HCT116 (cell line): ENCODE results near the gene EPHB2. TPM values are rescaled to one million over a fixed set of nuclear protein-coding genes. Genes with fewer than 3 reads are reported as not detected.

Source experiments
- ATAC-seq: fragments of 200-7000 bp; cut with Tn5 transposase; 2 replicates; pipeline ENCODE4 v1.9.1; 2020; ENCODE audit warnings: mild to moderate bottlenecking, moderate library complexity
- BruUV-seq: library from RNA; stranded (reverse); fragments of 400-500 nt; replicated peaks from 2 replicates; lab custom pipeline; 2021; lab: Mats Ljungman, UMichigan
- CTCF ChIA-PET: fragments of 300-600 bp; sonication (Branson Sonifier 250); formaldehyde crosslinking; loops from one replicate; lab custom pipeline; 2021; ENCODE audit warnings: antibody characterized with exemption; lab: Charles Lee
- POLR2A ChIA-PET: fragments of 300-600, 350-600 bp; sonication (Branson Sonifier 250); formaldehyde crosslinking; loops from one replicate; lab custom pipeline; 2021; ENCODE audit warnings: antibody characterized with exemption; lab: Charles Lee
- RAD21 ChIA-PET, 2 experiments: fragments of 300-600 bp; sonication (Branson Sonifier 250); formaldehyde crosslinking; loops; one replicate each; lab custom pipeline; 2023; ENCODE audit warnings: low total read pairs in 2 of 2; ENCODE audit not compliant: uncharacterized antibody in 2 of 2, unreplicated experiment in 2 of 2, low non-redundant PET in 1 of 2; lab: Charles Lee
- DNase-seq: peaks from one replicate; pipeline ENCODE4 v3.0.0-alpha.2; 2010; ENCODE audit warnings: low read depth, low spot score
- H2AFZ ChIP-seq: fragments of 200-600 bp; shearing (Covaris generic), sonication (generic); 2 replicates; pipeline ENCODE4 v1.6.1; 2017; ENCODE audit warnings: low read depth, mixed run types, mixed read lengths, antibody characterized with exemption, low read length; ENCODE audit not compliant: poor library complexity, severe bottlenecking
- H3K27ac ChIP-seq: 2 replicates; pipeline ENCODE4 v1.5.1; 2012; ENCODE audit warnings: low read depth, low read length
- H3K27me3 ChIP-seq: fragments of 200-600 bp; sonication (generic); 2 replicates; pipeline ENCODE4 v1.6.1; 2016; ENCODE audit warnings: mixed run types, low read length, mixed read lengths; ENCODE audit not compliant: insufficient read depth
- H3K36me3 ChIP-seq, 2 experiments: fragments of 200-500 bp in 1 of 2; fragments of 200-600 bp in 1 of 2; sonication (Bioruptor generic) in 1 of 2; sonication (generic) in 1 of 2; 2 replicates each; pipeline versions ENCODE4 v1.5.1 to v1.6.1; 2014 to 2016; ENCODE audit warnings: low read length in 2 of 2, inconsistent platforms in 1 of 2, mixed read lengths in 1 of 2, mixed run types in 1 of 2; ENCODE audit not compliant: insufficient read depth in 2 of 2, control insufficient read depth in 1 of 2
- H3K4me1 ChIP-seq, 2 experiments: fragments of 200-600 bp in 1 of 2; sonication (generic) in 1 of 2; 2 replicates each; pipeline versions ENCODE4 v1.5.1 to v1.6.1; 2012 to 2017; ENCODE audit warnings: low read length in 2 of 2, inconsistent platforms in 1 of 2, mild to moderate bottlenecking in 1 of 2, mixed read lengths in 1 of 2, mixed run types in 1 of 2, moderate library complexity in 1 of 2; ENCODE audit not compliant: insufficient read depth in 2 of 2, control insufficient read depth in 1 of 2
- H3K4me2 ChIP-seq: fragments of 200-600 bp; sonication (generic); 2 replicates; pipeline ENCODE4 v1.6.1; 2017; ENCODE audit warnings: mixed run types, low read length, mixed read lengths
- H3K4me3 ChIP-seq, 2 experiments: fragments of 200-600 bp in 1 of 2; sonication (generic) in 1 of 2; replicated peaks in 1 of 2; 2 replicates each; pipeline ENCODE4 v1.5.1; 2011 to 2016; ENCODE audit warnings: low read length in 2 of 2, control low read depth in 1 of 2, low read depth in 1 of 2, mild to moderate bottlenecking in 1 of 2, mixed read lengths in 1 of 2, mixed run types in 1 of 2
- H3K79me2 ChIP-seq: fragments of 200-600 bp; sonication (generic); 2 replicates; pipeline ENCODE4 v1.6.1; 2017; ENCODE audit warnings: mild to moderate bottlenecking, mixed run types, low read length, moderate library complexity, mixed read lengths; ENCODE audit not compliant: insufficient read depth
- H3K9ac ChIP-seq: fragments of 200-600 bp; sonication (generic); 2 replicates; pipeline ENCODE4 v1.6.1; 2016; ENCODE audit warnings: low read length, mixed read lengths
- H3K9me2 ChIP-seq: fragments of 200-600 bp; sonication (generic), shearing (Covaris generic); 2 replicates; pipeline ENCODE4 v1.6.1; 2017; ENCODE audit warnings: mixed run types, mild to moderate bottlenecking, moderate library complexity; ENCODE audit not compliant: insufficient read depth
- H3K9me3 ChIP-seq, 2 experiments: fragments of 200-500 bp in 1 of 2; fragments of 200-600 bp in 1 of 2; sonication (Bioruptor generic) in 1 of 2; sonication (generic) in 1 of 2; 2 replicates each; pipeline ENCODE4 v1.6.1; 2014 to 2017; ENCODE audit warnings: low read length in 2 of 2, mixed read lengths in 2 of 2, inconsistent platforms in 1 of 2, low read depth in 1 of 2, mild to moderate bottlenecking in 1 of 2, mixed run types in 1 of 2, moderate library complexity in 1 of 2; ENCODE audit not compliant: control insufficient read depth in 1 of 2, insufficient read depth in 1 of 2
- H4K20me1 ChIP-seq: fragments of 200-600 bp; sonication (generic), shearing (Covaris generic); 2 replicates; pipeline ENCODE4 v1.6.1; 2017; ENCODE audit warnings: mixed run types, mild to moderate bottlenecking, moderate library complexity; ENCODE audit not compliant: insufficient read depth
- ATF3 ChIP-seq: IDR thresholded peaks from 2 replicates; pipeline ENCODE4 v1.6.1; 2012
- CBX3 ChIP-seq: IDR thresholded peaks from 2 replicates; pipeline ENCODE4 v1.6.1; 2012; ENCODE audit warnings: low read depth
- CEBPB ChIP-seq: IDR thresholded peaks from 2 replicates; pipeline ENCODE4 v1.6.1; 2012; ENCODE audit warnings: low read depth
- CTCF ChIP-seq, 3 experiments: fragments of 200-600 bp in 1 of 3; sonication (generic) in 1 of 3; IDR thresholded peaks in 2 of 3; conservative IDR thresholded peaks in 1 of 3; 2 replicates each; pipeline ENCODE4 v1.5.1; 2012 to 2017; ENCODE audit warnings: low read depth in 2 of 3, low read length in 2 of 3, antibody characterized with exemption in 1 of 3, borderline replicate concordance in 1 of 3, control low read depth in 1 of 3, mild to moderate bottlenecking in 1 of 3, mixed read lengths in 1 of 3, mixed run types in 1 of 3, moderate library complexity in 1 of 3; ENCODE audit not compliant: insufficient read depth in 1 of 3
- EZH2 ChIP-seq: fragments of 200-600 bp; sonication (generic); IDR thresholded peaks from 2 replicates; pipeline ENCODE4 v1.6.1; 2017; ENCODE audit warnings: antibody characterized with exemption, mixed run types
- EZH2phosphoT487 ChIP-seq: fragments of 200-600 bp; IDR thresholded peaks from 2 replicates; pipeline ENCODE4 v1.6.1; 2018; ENCODE audit warnings: antibody characterized with exemption, borderline replicate concordance
- JUND ChIP-seq: IDR thresholded peaks from 2 replicates; pipeline ENCODE4 v1.6.1; 2012
- POLR2A ChIP-seq: IDR thresholded peaks from 2 replicates; pipeline ENCODE4 v1.7.0; 2011; ENCODE audit warnings: borderline replicate concordance; ENCODE audit not compliant: insufficient read depth, insufficient read length; ENCODE audit errors: extremely low read depth
- POLR2AphosphoS5 ChIP-seq: IDR thresholded peaks from 2 replicates; pipeline ENCODE4 v1.6.1; 2011; ENCODE audit warnings: mild to moderate bottlenecking, low read depth, low read length, moderate library complexity
- REST ChIP-seq: IDR thresholded peaks from 2 replicates; pipeline ENCODE4 v1.6.1; 2012; ENCODE audit warnings: low read depth
- SIN3A ChIP-seq: IDR thresholded peaks from 2 replicates; pipeline ENCODE4 v1.6.1; 2012; ENCODE audit warnings: low read depth
- SP1 ChIP-seq: IDR thresholded peaks from 2 replicates; pipeline ENCODE4 v1.6.1; 2012; ENCODE audit warnings: low read depth
- SRF ChIP-seq: IDR thresholded peaks from 2 replicates; pipeline ENCODE4 v1.6.1; 2012; ENCODE audit warnings: low read depth
- TCF7L2 ChIP-seq: IDR thresholded peaks from 2 replicates; pipeline ENCODE4 v1.7.0; 2011; ENCODE audit warnings: borderline replicate concordance, inconsistent platforms; ENCODE audit not compliant: insufficient read depth, insufficient read length; ENCODE audit errors: extremely low read depth
- ZFX ChIP-seq: fragments of 450-650 bp; IDR thresholded peaks from 2 replicates; pipeline ENCODE4 v1.6.1; 2017
- intact Hi-C: fragments of 100-400 bp; cut with micrococcal nuclease; formaldehyde crosslinking; loops from 2 replicates; pipeline ENCODE4 v1.10.0; 2022
- total RNA-seq: library from RNA; stranded (reverse); gene quantifications from one replicate; pipeline ENCODE4 v1.2.1, GENCODE V29; 2021; ENCODE audit not compliant: unreplicated experiment

EPHB2 gene
- total RNA-seq, 1 experiment from 2014 or later, result 19.5 TPM

- intact Hi-C loops, result no loop called here
- Histone ChIP-seq H3K4me3 (no peak overlapping the region), H3K4me2 (no peak overlapping the region), H3K9me3 (no peaks in the 10 kb centered on the region), H3K4me1 (peaks cover 0 to 14% of the 10 kb centered on the region in 2 experiments; a peak in 2 of 4 replicates), H3K9ac (no peak overlapping the region), H3K36me3 (no peaks in the 10 kb centered on the region), H3K79me2 (no peaks in the 10 kb centered on the region), H3K27ac (no peak overlapping the region), H2AFZ (no peak overlapping the region), H3K9me2 (no peaks in the 10 kb centered on the region), H3K27me3 (no peaks in the 10 kb centered on the region), H4K20me1 (no peaks in the 10 kb centered on the region)
- RAD21 ChIA-PET, result no interaction called here
- BruUV-seq, result no TSS peak
- no peak for TF ChIP-seq POLR2AphosphoS5
- TF ChIP-seq CTCF (IDR thresholded peaks at IDR 0.05 in 2 of 3, conservative IDR thresholded peaks at IDR 0.05 in 1 of 3; ENCODE audit: borderline replicate concordance in 1 of 3, insufficient read depth in 1 of 3, low read depth in 2 of 3, low read length in 2 of 3), result no peak
- no peak for TF ChIP-seq EZH2phosphoT487
- TF ChIP-seq SP1, result no peak
- no peak for TF ChIP-seq EZH2
- no peak for TF ChIP-seq ATF3
- no peak for TF ChIP-seq JUND
- CTCF ChIA-PET, result no interaction called here
- ATAC-seq, result no peak
- POLR2A ChIA-PET, result no interaction called here
- no peak for DNase-seq
Observed at GRCh38 chr1:22805672-22806038, 95.0 kb downstream of the EPHB2 start.

- BruUV-seq, result no TSS peak
- no peaks in the 10 kb centered on the region for H3K9me3 ChIP-seq
- no peaks in the 10 kb centered on the region for H3K9me2 ChIP-seq
- no peak for DNase-seq
- no peaks in the 10 kb centered on the region for H3K36me3 ChIP-seq
- RAD21 ChIA-PET, result no interaction called here
- H3K4me1 ChIP-seq, result peaks cover 0 to 14% of the 10 kb centered on the region in 2 experiments; a peak in 2 of 4 replicates
- ATAC-seq, result no peak
- no peak overlapping the region for H3K9ac ChIP-seq
- POLR2A ChIA-PET, result no interaction called here
- CTCF ChIA-PET, result no interaction called here
- H2AFZ ChIP-seq, result no peak overlapping the region
- H3K79me2 ChIP-seq, result no peaks in the 10 kb centered on the region
- H3K27ac ChIP-seq, result no peak overlapping the region
- H3K4me3 ChIP-seq, result no peak overlapping the region
- H3K4me2 ChIP-seq, result no peak overlapping the region
- H3K27me3 ChIP-seq, result no peaks in the 10 kb centered on the region
- H4K20me1 ChIP-seq, result no peaks in the 10 kb centered on the region
- intact Hi-C loops, result no loop called here
- TF ChIP-seq POLR2A (no peak), TCF7L2 (no peak), REST (no peak), CEBPB (no peak), SRF (no peak), ZFX (no peak), CBX3 (no peak), SIN3A (no peak)
Observed at GRCh38 chr1:22806584-22806983, 95.9 kb downstream of the EPHB2 start.
